Mucosa of rectum (tissue), 2 donors: ENCODE results near the gene WNT16.
"Not testable (repeated sequence)": the region's sequence is repeated elsewhere in the genome, so short reads cannot be mapped to it uniquely, and the experiment has no call there.

Source experiments
- H3K27ac ChIP-seq, 2 donors: one replicate each; pipeline ENCODE4 v1.7.0; 2013; ENCODE audit warnings: inconsistent platforms in 2 of 2, low read depth in 2 of 2, low read length in 2 of 2
- H3K27me3 ChIP-seq, 2 donors: one replicate each; pipeline ENCODE4 v1.7.0; 2013; ENCODE audit warnings: low read length in 2 of 2; ENCODE audit not compliant: control insufficient read depth in 2 of 2, insufficient read depth in 2 of 2
- H3K36me3 ChIP-seq, 2 donors: one replicate each; pipeline ENCODE4 v1.7.0; 2013; ENCODE audit warnings: low read length in 2 of 2; ENCODE audit not compliant: control insufficient read depth in 2 of 2, insufficient read depth in 2 of 2
- H3K4me1 ChIP-seq, 2 donors: one replicate each; pipeline ENCODE4 v1.7.0; 2013; ENCODE audit warnings: low read length in 2 of 2, mild to moderate bottlenecking in 1 of 2; ENCODE audit not compliant: control insufficient read depth in 2 of 2, insufficient read depth in 2 of 2
- H3K4me3 ChIP-seq, 2 donors: one replicate each; pipeline ENCODE4 v1.7.0; 2013; ENCODE audit warnings: low read length in 2 of 2
- H3K9ac ChIP-seq, 2 donors: one replicate each; pipeline ENCODE4 v1.7.0; 2013; ENCODE audit warnings: low read length in 2 of 2, low read depth in 1 of 2, mild to moderate bottlenecking in 1 of 2
- H3K9me3 ChIP-seq, 2 donors: one replicate each; pipeline ENCODE4 v1.7.0; 2013; ENCODE audit warnings: low read length in 2 of 2; ENCODE audit not compliant: control insufficient read depth in 2 of 2
- donor health status: healthy.
- donor health status: Normal muscosa, but diverticular disease.

Gene WNT16

GRCh38 chr7:121289930-121290329, 38.9 kb upstream of the WNT16 start:
- H3K27ac ChIP-seq, H3K9me3 ChIP-seq, H3K27me3 ChIP-seq, H3K4me1 ChIP-seq, H3K9ac ChIP-seq, H3K36me3 ChIP-seq, H3K4me3 ChIP-seq: not testable (repeated sequence)

- H3K36me3 ChIP-seq: no peaks in the 10 kb centered on the region
- no peaks in the 10 kb centered on the region for H3K9me3 ChIP-seq
- H3K4me3 ChIP-seq: no peak overlapping the region
- H3K9ac ChIP-seq: no peak overlapping the region
- no peaks in the 10 kb centered on the region for H3K4me1 ChIP-seq
- H3K27me3 ChIP-seq: no peaks in the 10 kb centered on the region
- H3K27ac ChIP-seq: no peak overlapping the region
Observed at GRCh38 chr7:121294448-121294992, 34.3 kb upstream of the WNT16 start.

GRCh38 chr7:121297843-121298242, 31.0 kb upstream of the WNT16 start:
- Histone ChIP-seq H3K27me3 (no peaks in the 10 kb centered on the region), H3K4me1 (no peaks in the 10 kb centered on the region), H3K27ac (no peak overlapping the region), H3K36me3 (no peaks in the 10 kb centered on the region), H3K9me3 (no peaks in the 10 kb centered on the region), H3K4me3 (no peak overlapping the region), H3K9ac (no peak overlapping the region)

GRCh38 chr7:121298831-121299239, 30.0 kb upstream of the WNT16 start:
- Histone ChIP-seq H3K27ac (no peak overlapping the region), H3K9ac (no peak overlapping the region), H3K27me3 (no peaks in the 10 kb centered on the region), H3K4me3 (no peak overlapping the region), H3K9me3 (no peaks in the 10 kb centered on the region), H3K36me3 (no peaks in the 10 kb centered on the region), H3K4me1 (no peaks in the 10 kb centered on the region)

DNA sequence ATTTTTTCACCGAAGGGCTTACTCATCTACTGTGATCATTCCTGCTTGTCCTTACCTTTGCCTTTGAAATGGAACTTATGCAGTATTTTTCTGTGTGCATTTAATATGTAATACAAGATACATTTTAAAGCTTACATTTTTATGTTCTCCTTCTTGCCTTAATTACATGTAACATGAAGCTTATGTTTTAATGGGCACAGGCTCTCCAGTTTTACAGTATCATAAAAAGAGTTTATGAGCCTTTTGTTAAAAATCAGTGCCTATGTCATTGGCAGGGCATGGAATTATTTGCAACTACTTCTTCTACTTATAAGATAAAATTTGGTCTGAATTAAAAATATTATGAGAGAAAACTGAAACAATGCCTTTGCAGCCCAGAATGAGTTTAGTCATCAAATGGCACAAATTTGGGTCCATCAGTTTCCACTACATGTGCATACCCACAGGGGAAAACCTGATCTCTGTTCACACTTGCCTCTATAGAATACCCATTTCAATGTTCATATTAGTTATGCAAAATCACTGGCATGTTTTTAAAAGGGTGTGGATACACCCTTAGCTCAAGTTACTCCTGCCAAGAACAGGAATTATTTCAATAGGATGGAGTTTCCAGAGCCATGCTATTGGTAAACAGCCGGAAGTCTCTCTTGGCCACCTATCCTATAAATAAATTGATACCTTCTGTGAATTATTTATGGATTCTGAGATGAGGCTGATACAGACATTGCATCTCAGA, 27.9 kb upstream of the WNT16 start:
- Histone ChIP-seq H3K9me3 (no peaks in the 10 kb centered on the region), H3K4me1 (no peaks in the 10 kb centered on the region), H3K27me3 (no peaks in the 10 kb centered on the region), H3K9ac (no peak overlapping the region), H3K4me3 (no peak overlapping the region), H3K27ac (no peak overlapping the region), H3K36me3 (no peaks in the 10 kb centered on the region)

- H3K4me1 ChIP-seq: no peaks in the 10 kb centered on the region
- no peak overlapping the region for H3K27ac ChIP-seq
- no peak overlapping the region for H3K9ac ChIP-seq
- no peaks in the 10 kb centered on the region for H3K9me3 ChIP-seq
- no peaks in the 10 kb centered on the region for H3K36me3 ChIP-seq
- no peak overlapping the region for H3K4me3 ChIP-seq
- H3K27me3 ChIP-seq: no peaks in the 10 kb centered on the region
Observed at GRCh38 chr7:121301446-121302213, 27.2 kb upstream of the WNT16 start.

GRCh38 chr7:121302214-121302745, 26.5 kb upstream of the WNT16 start:
- Histone ChIP-seq H3K9ac (no peak overlapping the region), H3K4me3 (no peak overlapping the region), H3K27me3 (no peaks in the 10 kb centered on the region), H3K36me3 (no peaks in the 10 kb centered on the region), H3K9me3 (no peaks in the 10 kb centered on the region), H3K27ac (no peak overlapping the region), H3K4me1 (no peaks in the 10 kb centered on the region)

GRCh38 chr7:121303422-121304101, 25.2 kb upstream of the WNT16 start:
- no peak overlapping the region for H3K4me3 ChIP-seq
- no peak overlapping the region for H3K27ac ChIP-seq
- H3K9ac ChIP-seq: no peak overlapping the region
- H3K4me1 ChIP-seq: no peaks in the 10 kb centered on the region
- H3K27me3 ChIP-seq: no peaks in the 10 kb centered on the region
- H3K9me3 ChIP-seq: no peaks in the 10 kb centered on the region
- no peaks in the 10 kb centered on the region for H3K36me3 ChIP-seq

GRCh38 chr7:121304102-121304658, 24.6 kb upstream of the WNT16 start:
- no peaks in the 10 kb centered on the region for H3K4me1 ChIP-seq
- H3K27ac ChIP-seq: no peak overlapping the region
- H3K27me3 ChIP-seq: no peaks in the 10 kb centered on the region
- H3K9me3 ChIP-seq: no peaks in the 10 kb centered on the region
- no peak overlapping the region for H3K9ac ChIP-seq
- H3K36me3 ChIP-seq: no peaks in the 10 kb centered on the region
- no peak overlapping the region for H3K4me3 ChIP-seq
